Stimulated activated CD4-positive, alpha-beta T cell treated with anti-CD3 and anti-CD28 coated beads, TNF-alpha, amount 100 ng/mL, for 24 hours (primary cell): ENCODE data around the gene PLXNB3.

Experiments used
- DNase-seq, 3 experiments: peaks; one replicate each; pipeline ENCODE4 v3.0.0-alpha.2; 2020; ENCODE audit warnings: low read depth in 3 of 3

PLXNB3 gene

GRCh38 chrX:153773741-153774575, 9.9 kb downstream of the PLXNB3 start:
- no peak for DNase-seq

- DNase-seq = no peak
Observed at GRCh38 chrX:153774576-153775292, 10.7 kb downstream of the PLXNB3 start.

- DNase-seq = no peak
Observed at GRCh38 chrX:153775293-153776119, 11.5 kb downstream of the PLXNB3 start.

GRCh38 chrX:153776120-153776599, 12.1 kb downstream of the PLXNB3 start:
- DNase-seq = no peak

GRCh38 chrX:153776611-153777045, 12.6 kb downstream of the PLXNB3 start:
- no peak for DNase-seq

GRCh38 chrX:153777261-153778090, 13.4 kb downstream of the PLXNB3 start:
- DNase-seq = no peak

- no peak for DNase-seq
Observed at GRCh38 chrX:153778181-153778580, 14.1 kb downstream of the PLXNB3 start.

- DNase-seq = no peak
Observed at GRCh38 chrX:153778684-153779101, 14.6 kb downstream of the PLXNB3 start.

- DNase-seq = no peak
Observed at GRCh38 chrX:153779891-153780677, 16.0 kb downstream of the PLXNB3 start.

- DNase-seq = no peak
Observed at GRCh38 chrX:153780678-153781427, 16.8 kb downstream of the PLXNB3 start, which contains the start of gene SRPK3. Gene SRPK3 (plus strand): TSS chrX:153781041. CDS start chrX:153781087, 46 bp downstream.

GRCh38 chrX:153781428-153782047, 17.5 kb downstream of the PLXNB3 start:
- DNase-seq = no peak

- no peak for DNase-seq
Observed at GRCh38 chrX:153782313-153782712, 18.3 kb downstream of the PLXNB3 start.

- DNase-seq = no peak
Observed at GRCh38 chrX:153782871-153783270, 18.8 kb downstream of the PLXNB3 start.

GRCh38 chrX:153783378-153784013, 19.4 kb downstream of the PLXNB3 start:
- DNase-seq = no peak

- DNase-seq = no peak
Observed at GRCh38 chrX:153784325-153784967, 20.4 kb downstream of the PLXNB3 start.

GRCh38 chrX:153786669-153787068, 22.6 kb downstream of the PLXNB3 start:
- DNase-seq = no peak

- no peak for DNase-seq
Observed at GRCh38 chrX:153789654-153790053, 25.6 kb downstream of the PLXNB3 start.
